Islet precursor cell (in vitro differentiated cells): ENCODE data around the gene NEURL1B.
"Not testable (repeated sequence)": the region's sequence is repeated elsewhere in the genome, so short reads cannot be mapped to it uniquely, and the experiment has no call there.

ENCODE experiments used
- DNase-seq: peaks from one replicate; pipeline ENCODE4 v3.0.0-alpha.2; 2018

The NEURL1B gene

GRCh38 chr5:172697123-172698121 is 56.4 kb downstream of the NEURL1B start:
- peak; percentile 93 for DNase-seq

DNA sequence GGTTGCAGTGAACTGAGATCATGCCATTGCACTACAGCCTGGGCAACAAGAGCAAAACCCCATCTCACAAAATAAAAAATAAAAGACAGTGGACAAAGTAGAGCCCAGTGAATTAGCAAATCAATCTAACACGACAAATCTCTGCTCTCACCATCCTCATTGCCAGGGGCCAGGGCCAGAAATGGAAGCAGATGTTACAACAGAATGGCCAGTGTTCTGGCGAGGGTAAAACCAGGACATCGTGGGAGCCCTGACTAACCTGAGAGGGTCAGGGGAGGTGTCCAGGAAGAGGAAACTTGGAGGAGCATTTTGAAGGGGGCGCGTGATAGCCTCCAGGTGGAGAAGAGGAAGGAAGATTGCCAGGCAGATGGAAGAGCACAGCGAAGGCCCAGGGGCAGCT is 58.4 kb downstream of the NEURL1B start:
- DNase-seq: no peak

- DNase-seq: no peak
These were observed 58.9 kb downstream of the NEURL1B start for GRCh38 chr5:172699999-172700364.

DNA sequence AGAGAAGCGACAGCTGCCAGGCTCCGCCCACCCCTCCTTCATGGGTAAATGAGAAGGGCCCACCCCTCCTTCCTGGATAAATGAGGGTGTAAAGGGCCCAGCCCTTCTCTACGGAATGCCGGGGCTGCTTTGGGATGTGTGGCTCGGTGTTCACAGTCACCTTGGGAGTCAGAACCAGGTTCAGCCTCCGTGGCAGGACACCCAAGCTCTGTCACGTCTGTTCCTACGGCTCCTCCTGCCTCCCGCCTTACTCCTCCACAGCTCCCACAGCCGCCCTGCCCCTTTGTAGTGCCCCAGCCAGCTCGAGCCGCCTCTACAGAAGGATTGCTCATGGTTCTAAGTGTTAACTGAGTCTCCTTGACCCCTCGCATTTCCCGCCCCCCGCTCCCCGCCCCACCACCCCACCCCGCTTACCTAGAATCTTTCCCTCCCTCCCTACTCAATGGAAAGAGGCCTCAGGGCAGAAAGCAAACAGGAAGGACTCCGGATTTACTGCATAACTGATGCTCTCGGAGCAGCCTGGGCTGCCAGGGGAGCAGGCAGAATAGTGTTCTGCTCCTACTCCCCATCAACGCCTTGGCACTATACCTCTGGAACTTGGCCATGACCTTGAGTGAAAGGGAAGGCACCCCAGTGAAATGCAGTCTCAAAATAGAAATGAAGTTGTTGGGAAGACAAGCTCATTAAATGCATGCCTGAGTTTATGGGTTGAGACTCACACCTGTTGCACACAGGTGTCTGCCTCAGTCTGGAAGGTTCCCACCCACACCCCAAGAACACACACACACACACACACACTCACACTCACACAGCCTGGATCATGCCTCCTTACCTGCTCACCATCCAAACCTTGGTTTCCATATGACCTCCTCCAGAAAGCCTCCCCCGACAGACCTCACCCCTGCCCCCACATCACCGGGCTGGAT is 59.6 kb downstream of the NEURL1B start:
- DNase-seq: peak; percentile 84

DNA sequence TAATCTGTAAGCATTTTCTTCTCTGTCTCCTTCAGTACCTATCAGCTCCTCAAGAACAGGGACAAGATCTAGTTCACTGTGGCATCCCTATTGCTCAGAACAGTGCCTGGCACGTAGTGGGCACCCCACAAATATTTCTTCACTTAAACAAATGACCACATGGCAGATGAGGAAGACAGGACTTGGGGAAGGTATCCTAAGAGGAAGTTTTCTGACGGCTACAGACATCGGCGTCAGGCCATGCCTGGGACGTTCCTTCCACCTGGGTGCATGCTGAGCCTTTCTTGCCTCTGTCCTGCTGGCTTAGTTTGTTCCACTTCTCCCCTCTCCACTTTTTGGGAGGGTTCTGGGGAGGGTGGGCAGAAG is 60.2 kb downstream of the NEURL1B start:
- DNase-seq: no peak

DNA sequence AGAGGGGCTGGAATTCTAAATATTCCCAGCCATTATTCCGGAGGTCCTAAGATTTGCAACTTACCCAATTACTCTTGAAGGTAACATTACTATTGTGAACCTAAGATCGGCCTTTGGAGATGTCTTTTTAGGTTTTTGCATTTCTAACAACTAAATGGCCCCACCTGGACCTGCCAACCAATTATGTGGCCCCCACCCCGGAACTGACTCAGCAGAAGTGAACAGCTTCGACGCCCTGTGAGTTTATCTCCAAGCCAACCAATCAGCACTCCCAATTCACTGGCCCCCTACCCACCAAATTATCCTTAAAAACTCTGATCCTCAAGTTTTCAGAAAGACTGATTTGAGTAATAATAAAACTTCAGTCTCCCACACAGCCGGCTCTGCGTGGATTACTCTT is 62.9 kb downstream of the NEURL1B start:
- no peak for DNase-seq

DNA sequence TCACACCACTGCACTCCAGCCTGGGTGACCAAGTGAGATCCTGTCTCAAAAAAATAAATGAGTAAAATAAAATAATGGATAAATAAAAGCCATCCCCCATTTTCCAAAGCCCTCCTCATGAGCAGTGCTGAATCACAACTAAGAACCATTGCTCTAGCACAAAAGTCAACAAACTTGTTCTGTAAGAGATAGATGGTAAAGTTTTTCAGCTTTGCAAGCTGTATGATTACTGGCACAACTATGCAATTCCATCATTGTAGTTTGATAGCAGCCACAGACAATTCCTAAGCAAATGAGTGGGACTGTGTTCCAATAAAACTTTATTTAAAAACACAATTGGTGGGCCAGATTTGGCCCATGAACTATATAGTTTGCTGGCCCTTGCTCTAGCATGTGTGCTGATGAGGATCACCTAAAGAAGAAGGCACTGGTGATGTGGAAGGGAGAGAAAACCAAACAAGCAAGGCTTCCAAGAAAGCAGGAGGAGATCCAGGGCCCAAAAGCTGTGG is 64.6 kb downstream of the NEURL1B start:
- no peak for DNase-seq

GRCh38 chr5:172706796-172707195 is 65.7 kb downstream of the NEURL1B start:
- no peak for DNase-seq

DNA sequence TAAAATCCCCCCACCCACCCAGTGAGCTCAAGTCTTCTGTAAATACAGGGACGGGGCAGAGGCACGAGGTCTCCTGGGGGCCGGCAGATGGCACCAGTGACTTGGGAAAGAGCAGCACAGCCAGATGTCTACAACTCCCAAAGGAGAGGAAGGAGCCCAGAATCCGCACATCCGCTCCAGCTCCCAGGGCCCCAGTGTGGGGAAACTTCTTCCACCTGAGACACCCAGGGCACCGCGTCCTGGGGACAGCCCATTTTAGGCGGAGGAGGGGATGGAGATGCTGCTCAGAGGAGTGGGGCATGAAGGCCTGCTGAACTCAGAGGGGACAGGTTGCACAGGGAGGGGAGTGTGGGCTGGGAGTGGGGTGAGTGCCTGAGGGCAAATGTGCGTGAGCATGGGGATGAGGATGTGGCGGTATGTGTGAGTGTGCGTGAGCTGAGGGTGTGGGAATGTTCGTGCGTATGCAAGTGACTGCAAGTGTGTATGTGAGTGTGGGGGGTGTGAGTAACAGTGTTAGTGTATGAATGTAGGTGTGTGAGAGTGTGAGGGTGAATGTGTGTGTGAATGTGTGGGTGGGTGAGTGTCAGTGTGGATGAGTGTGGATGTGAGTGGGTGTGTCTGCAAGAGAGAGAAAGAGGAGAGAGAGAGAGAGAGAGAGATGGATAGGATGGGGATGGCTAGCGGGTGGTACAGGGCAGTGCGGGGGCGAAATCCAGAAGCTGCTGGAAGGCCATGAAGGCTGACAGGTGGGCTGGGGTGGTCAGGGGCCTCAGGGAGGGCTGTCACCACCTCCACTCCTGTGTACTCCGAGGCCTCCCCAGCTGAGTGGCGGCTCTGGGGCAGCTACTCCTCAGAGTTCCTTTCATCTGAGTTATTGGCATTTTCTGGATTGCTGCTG is 66.5 kb downstream of the NEURL1B start:
- peak; percentile 83 for DNase-seq

DNA sequence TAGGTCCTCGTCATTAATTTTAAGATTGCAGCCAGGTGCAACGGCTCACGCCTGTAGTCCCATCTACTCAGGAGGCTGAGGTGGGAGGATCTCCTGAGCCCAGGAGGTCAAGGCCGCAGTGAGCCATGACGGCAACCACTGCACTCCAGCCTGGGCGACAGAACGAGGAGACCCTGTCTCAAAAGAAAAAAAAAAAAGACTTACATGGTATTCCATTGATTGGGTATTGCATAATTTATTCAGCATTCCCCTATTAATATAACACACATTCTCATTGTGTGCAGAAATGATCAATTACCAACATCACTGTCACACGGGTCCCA is 67.1 kb downstream of the NEURL1B start:
- no peak for DNase-seq

- no peak for DNase-seq
These were observed 69.6 kb downstream of the NEURL1B start for GRCh38 chr5:172710676-172711075.

DNA sequence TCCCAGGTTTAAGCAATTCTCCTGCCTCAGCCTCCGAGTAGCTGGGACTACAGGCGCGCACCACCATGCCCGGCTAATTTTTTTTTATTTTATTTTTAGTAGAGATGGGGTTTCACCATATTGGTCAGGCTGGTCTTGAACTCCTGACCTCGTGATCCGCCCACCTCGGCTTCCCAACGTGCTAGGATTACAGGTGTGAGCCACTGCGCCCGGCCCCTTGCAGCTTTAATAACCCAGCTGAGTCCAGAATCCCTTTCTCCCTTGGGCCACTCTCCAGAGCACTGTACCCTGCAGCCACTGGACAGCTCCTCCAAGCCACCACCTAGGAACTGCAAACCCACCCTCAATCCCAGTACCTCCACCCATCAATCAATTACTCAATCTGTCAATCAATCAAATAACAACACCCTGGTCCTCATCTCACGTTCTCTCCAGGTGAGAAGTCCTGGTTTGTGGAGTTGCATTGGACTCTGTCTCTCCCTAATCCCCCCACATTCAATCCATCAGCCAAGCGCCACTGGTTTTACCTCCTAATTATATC is 70.3 kb downstream of the NEURL1B start:
- not testable (repeated sequence) for DNase-seq

- no peak for DNase-seq
These were observed 71.5 kb downstream of the NEURL1B start for GRCh38 chr5:172712610-172713009.

- DNase-seq: peak; percentile 69
These were observed 72.2 kb downstream of the NEURL1B start for GRCh38 chr5:172713113-172713808.

DNA sequence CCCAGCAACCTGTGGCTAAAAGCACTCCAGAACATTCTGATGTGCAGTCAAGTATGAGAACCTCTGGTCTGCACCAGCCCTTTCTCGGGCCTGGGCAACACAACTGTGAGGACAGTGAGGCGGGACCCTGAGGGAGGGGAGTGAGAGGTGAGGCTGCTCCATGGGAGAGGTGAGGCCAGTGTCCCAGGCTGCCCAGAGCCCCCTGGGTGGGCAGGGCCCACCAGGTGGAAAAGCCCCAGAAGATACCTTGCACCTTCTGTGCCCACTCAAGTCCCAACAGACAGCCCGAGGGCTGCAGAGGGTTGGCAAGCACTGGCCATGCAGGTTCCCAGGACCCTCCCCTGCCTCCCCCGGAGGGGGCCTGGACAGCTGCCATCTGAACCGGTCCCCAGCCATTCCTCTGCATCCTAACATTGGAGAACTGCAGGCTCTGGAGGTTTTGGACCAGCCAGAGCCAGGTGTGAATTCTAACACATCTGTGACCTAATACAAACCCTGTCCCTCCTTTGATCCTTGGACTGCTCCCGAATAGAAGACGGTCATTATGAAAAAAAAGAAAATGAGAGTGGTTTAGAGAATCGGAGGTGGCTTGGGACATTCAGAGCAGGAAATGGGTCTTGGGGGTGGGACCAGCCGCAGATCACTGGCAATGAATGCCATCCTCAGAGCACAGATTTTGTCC is 72.9 kb downstream of the NEURL1B start:
- DNase-seq: no peak

DNA sequence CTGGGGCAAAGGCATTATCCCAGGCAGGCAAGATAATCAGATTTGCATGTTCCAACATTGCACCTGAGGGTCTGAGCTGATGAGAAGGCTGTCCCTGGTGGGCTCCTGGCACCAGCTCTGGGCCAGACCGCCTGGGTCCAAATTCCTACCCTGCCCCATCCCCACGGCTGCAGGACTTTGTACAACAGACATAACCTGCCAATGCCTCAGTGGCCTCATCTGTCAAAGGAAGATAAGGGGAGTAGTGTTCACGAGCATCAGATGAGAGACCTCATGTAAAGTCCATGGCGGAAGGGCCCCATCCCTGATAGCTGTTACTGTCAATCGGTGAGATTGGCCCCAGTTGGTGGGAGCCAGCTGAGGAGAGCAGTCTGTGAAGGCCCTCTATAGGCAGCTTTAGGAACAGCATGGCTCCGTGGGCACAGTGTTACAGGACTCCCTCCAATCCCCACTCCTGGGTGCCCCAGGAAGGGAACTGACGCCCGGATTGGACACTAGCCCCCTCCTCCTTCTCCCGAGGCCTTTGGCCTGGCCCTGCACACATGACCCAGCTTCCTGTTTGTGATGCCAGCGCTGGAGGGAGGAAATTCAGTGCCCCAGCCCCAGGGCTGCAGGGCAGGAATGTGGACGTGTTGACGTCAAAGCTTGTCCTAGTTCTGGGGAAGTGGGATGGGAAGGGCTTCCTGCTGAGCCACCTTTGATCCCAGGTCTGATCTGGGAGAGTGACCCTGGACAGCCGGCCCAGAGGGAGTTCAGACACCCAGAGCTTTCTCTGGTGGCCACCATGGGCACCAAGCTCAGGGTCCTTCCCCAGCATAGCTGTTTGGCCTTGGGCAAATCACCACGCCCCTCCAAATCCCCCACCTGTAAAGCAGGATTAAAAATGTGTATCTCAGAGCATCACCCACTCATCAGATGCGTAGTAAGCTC is 73.7 kb downstream of the NEURL1B start:
- DNase-seq: peak; percentile 94

DNA sequence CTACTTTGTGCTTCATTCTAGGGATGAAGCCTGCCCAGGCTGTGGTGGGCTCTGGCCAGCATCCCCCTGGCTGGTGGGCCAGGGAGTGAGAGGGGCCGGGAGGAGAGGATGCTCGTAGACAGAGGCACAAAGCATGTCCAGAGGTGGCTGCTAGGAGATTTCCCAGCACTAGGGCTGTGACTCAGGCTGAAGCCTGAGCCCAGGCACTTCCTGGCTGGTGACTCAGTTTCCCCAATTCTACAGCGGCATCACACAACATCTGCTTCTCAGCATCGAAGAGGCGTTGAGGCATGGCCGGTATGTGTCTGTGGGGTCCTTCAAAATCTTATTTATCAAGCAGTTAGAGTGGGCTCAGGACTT is 74.3 kb downstream of the NEURL1B start:
- DNase-seq: no peak

DNA sequence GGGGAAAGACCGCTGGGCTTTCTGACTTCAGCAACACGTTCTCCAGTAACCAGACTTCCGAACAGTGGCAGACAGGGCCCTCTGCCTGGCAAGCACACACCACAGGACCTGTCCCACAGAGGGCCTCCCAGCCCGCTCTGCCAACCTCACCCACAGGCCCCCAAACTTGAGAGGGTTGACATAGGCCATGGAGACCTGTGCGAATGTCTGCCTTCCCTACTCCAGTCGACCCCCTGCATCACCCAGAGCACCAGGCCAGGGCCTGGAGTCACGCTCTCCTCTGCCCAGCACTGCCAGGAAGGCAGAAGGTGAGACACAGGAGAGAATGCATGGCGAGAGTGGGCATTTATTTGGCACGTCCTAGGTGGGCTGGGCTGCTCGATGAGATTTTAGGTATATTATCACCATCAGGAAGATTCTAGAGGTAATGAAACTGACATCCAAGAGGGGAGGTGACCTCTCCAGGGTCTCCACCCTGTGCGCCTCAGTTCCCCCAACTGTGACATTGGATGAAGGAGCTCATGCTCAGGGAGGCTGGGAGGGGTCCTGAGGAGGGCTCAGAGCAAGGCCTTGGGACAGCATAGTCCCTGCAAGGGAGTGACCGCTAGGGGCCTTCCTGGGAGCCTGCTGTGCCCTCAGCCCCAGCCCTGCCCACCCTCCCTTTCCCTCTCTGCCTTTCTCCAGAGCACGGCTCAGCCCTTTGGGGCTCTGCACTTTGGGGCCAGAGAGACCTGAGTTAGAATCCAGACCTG is 75.0 kb downstream of the NEURL1B start:
- peak; percentile 74 for DNase-seq

DNA sequence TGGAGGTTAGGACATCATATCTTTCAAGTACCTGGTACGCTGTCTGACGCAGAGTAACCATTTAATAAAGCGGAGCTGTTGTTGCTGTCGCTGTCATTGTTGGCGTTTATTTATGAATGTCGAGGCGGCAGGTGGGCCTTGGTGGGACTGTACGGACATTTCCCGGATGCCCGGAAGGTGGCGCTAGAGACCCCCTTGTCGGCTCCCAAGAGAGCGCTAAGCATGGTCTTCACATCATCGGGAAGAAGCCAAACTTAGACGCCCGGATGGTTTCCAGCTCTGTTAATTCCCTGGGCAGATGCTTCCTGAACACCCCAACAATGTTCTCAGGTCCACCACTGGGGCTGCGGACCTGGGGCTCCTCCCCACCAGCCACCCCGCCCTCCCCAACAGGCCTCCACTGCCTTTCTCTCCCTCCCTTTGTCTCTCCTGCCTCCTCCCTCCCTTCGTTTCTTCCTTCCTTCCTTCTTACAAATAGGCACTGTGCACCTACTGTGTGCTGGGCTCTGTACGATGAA is 75.8 kb downstream of the NEURL1B start:
- DNase-seq: peak; percentile 88
